Liver (tissue), 9 donors: Measurements from ENCODE around the gene STYX. TPM values are rescaled to one million over a fixed set of nuclear protein-coding genes. Genes with fewer than 3 reads are reported as not detected.

Experiments used
- DNase-seq: peaks from one replicate; pipeline ENCODE4 v3.0.0-alpha.2; 2017; ENCODE audit warnings: low spot score
- H3K27ac ChIP-seq, 2 donors: one replicate each; pipeline ENCODE4 v1.7.0; 2013; ENCODE audit warnings: inconsistent platforms in 2 of 2, low read length in 2 of 2, control low read depth in 1 of 2, low read depth in 1 of 2, mild to moderate bottlenecking in 1 of 2
- H3K27me3 ChIP-seq, 4 donors: one replicate each; pipeline versions ENCODE4 v1.6.1 to v1.7.0; 2013; ENCODE audit warnings: low read length in 3 of 4, inconsistent platforms in 1 of 4, mild to moderate bottlenecking in 1 of 4, moderate library complexity in 1 of 4; ENCODE audit not compliant: control insufficient read depth in 4 of 4, insufficient read depth in 4 of 4
- H3K36me3 ChIP-seq, 4 donors: one replicate each; pipeline versions ENCODE4 v1.6.1 to v1.7.0; 2013; ENCODE audit warnings: low read length in 3 of 4, mild to moderate bottlenecking in 3 of 4, low read depth in 1 of 4, moderate library complexity in 1 of 4; ENCODE audit not compliant: control insufficient read depth in 4 of 4, insufficient read depth in 3 of 4
- H3K4me1 ChIP-seq, 4 donors: one replicate each; pipeline versions ENCODE4 v1.6.1 to v1.7.0; 2013; ENCODE audit warnings: low read length in 3 of 4, mild to moderate bottlenecking in 3 of 4, moderate library complexity in 1 of 4; ENCODE audit not compliant: control insufficient read depth in 4 of 4, insufficient read depth in 4 of 4
- H3K4me3 ChIP-seq, 3 donors: one replicate each; pipeline versions ENCODE4 v1.6.1 to v1.7.0; 2013; ENCODE audit warnings: low read length in 3 of 3, control low read depth in 1 of 3, low read depth in 1 of 3, mild to moderate bottlenecking in 1 of 3
- H3K9ac ChIP-seq, 2 donors: one replicate each; pipeline ENCODE4 v1.7.0; 2013; ENCODE audit warnings: low read length in 2 of 2, mild to moderate bottlenecking in 2 of 2, moderate library complexity in 2 of 2, control low read depth in 1 of 2, low read depth in 1 of 2
- H3K9me3 ChIP-seq, 4 donors: one replicate each; pipeline versions ENCODE4 v1.6.1 to v1.7.0; 2013; ENCODE audit warnings: low read length in 3 of 4; ENCODE audit not compliant: control insufficient read depth in 4 of 4
- FOXA1 ChIP-seq: IDR thresholded peaks from 2 replicates; pipeline ENCODE4 v1.6.1; 2016; ENCODE audit warnings: antibody characterized with exemption
- FOXA2 ChIP-seq: IDR thresholded peaks from 2 replicates; pipeline ENCODE4 v1.6.1; 2016; ENCODE audit warnings: antibody characterized with exemption
- HNF4A ChIP-seq, 2 donors: conservative IDR thresholded peaks; 2 replicates each; pipeline ENCODE4 v1.6.1; 2016; ENCODE audit warnings: antibody characterized with exemption in 2 of 2, mild to moderate bottlenecking in 2 of 2
- MAX ChIP-seq: IDR thresholded peaks from 2 replicates; pipeline ENCODE4 v1.6.1; 2016; ENCODE audit warnings: antibody characterized with exemption
- RAD21 ChIP-seq, 2 donors: IDR thresholded peaks; 2 replicates each; pipeline ENCODE4 v1.6.1; 2016; ENCODE audit warnings: antibody characterized with exemption in 2 of 2, mild to moderate bottlenecking in 2 of 2
- REST ChIP-seq: IDR thresholded peaks from 2 replicates; pipeline ENCODE4 v1.6.1; 2016; ENCODE audit warnings: antibody characterized with exemption, mild to moderate bottlenecking
- TAF1 ChIP-seq: conservative IDR thresholded peaks from 2 replicates; pipeline ENCODE4 v1.6.1; 2016; ENCODE audit warnings: antibody characterized with exemption, mild to moderate bottlenecking
- YY1 ChIP-seq: IDR thresholded peaks from 2 replicates; pipeline ENCODE4 v1.6.1; 2016; ENCODE audit warnings: antibody characterized with exemption, mild to moderate bottlenecking
- ZBTB33 ChIP-seq: IDR thresholded peaks from 2 replicates; pipeline ENCODE4 v1.6.1; 2016; ENCODE audit warnings: antibody characterized with exemption
- WGBS: extraction: QIAGEN DNeasy Blood & Tissue Kit; methylation state at CpG from one replicate; pipeline ENCODE4 v1.1.7; 2013; 5-methylcytosine and 5-hydroxymethylcytosine counted together
- polyA plus RNA-seq, 2 donors: library from polyadenylated mRNA; stranded (reverse) in 1 of 2; unstranded in 1 of 2; fragments of 200-250 nt in 1 of 2; fragments of >200 nt in 1 of 2; fragmentation: Nextera tagmentation in 1 of 2; extraction: Ambion mirVana in 1 of 2; gene quantifications; one replicate each; pipeline versions ENCODE4 v1.2.1 to v1.2.3, GENCODE V29; 2013 to 2015
- total RNA-seq, 2 donors: library from RNA; depleted of rRNA; stranded (reverse); fragments of >200 nt; gene quantifications; one replicate each; pipeline ENCODE4 v1.2.3, GENCODE V29; 2014
- TF ChIP-seq, protein P1 (sequence below): fragments of 150-350 bp; IDR thresholded peaks from 2 replicates; pipeline ENCODE4 v1.5.1; 2017; ENCODE audit warnings: improper control_type of control experiment, low read depth, low read length; ENCODE audit not compliant: missing input control
- donor health status: healthy.
- donor health status: healthy.
- donor health status: healthy.
- donor health status: healthy.
- donor health status: healthy.

STYX gene
- total and polyA plus RNA-seq, 4 donors: 5.9 to 21.2 (median 17.3) TPM

- Histone ChIP-seq H3K9me3 (no peaks in the 10 kb centered on the region), H3K4me1 (peaks cover 1 to 13% (median 8%) of the 10 kb centered on the region in 4 donors), H3K27me3 (no peaks in the 10 kb centered on the region), H3K36me3 (no peaks in the 10 kb centered on the region), H3K27ac (no peak overlapping the region), H3K4me3 (no peak overlapping the region), H3K9ac (no peak overlapping the region)
- DNase-seq: no peak
- TF ChIP-seq YY1 (no peak), RAD21 (IDR thresholded peaks at IDR 0.05) (no peak), REST (no peak), FOXA2 (no peak), ZBTB33 (no peak), TAF1 (no peak), MAX (no peak), HNF4A (conservative IDR thresholded peaks at IDR 0.05) (no peak)
- TF ChIP-seq, protein P1, sequence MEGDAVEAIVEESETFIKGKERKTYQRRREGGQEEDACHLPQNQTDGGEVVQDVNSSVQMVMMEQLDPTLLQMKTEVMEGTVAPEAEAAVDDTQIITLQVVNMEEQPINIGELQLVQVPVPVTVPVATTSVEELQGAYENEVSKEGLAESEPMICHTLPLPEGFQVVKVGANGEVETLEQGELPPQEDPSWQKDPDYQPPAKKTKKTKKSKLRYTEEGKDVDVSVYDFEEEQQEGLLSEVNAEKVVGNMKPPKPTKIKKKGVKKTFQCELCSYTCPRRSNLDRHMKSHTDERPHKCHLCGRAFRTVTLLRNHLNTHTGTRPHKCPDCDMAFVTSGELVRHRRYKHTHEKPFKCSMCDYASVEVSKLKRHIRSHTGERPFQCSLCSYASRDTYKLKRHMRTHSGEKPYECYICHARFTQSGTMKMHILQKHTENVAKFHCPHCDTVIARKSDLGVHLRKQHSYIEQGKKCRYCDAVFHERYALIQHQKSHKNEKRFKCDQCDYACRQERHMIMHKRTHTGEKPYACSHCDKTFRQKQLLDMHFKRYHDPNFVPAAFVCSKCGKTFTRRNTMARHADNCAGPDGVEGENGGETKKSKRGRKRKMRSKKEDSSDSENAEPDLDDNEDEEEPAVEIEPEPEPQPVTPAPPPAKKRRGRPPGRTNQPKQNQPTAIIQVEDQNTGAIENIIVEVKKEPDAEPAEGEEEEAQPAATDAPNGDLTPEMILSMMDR: no peak
- 95% methylated on average over 7 of the region's 7 CpGs for WGBS
Observed at GRCh38 chr14:52693532-52693931, 36.4 kb upstream of the STYX start.

- H3K9me3 ChIP-seq: no peaks in the 10 kb centered on the region
- peak; percentile 49 for TF ChIP-seq YY1
- TF ChIP-seq FOXA1: no peak
- peaks cover 0 to 14% (median 8%) of the 10 kb centered on the region in 4 donors for H3K4me1 ChIP-seq
- H3K36me3 ChIP-seq: no peaks in the 10 kb centered on the region
- H3K27me3 ChIP-seq: no peaks in the 10 kb centered on the region
- under 1% methylated on average over 46 of the region's 46 CpGs for WGBS
- H3K27ac ChIP-seq: peak overlapping the region; percentile 97 to 99
- H3K9ac ChIP-seq: peak overlapping the region; percentile 69 to 87
- DNase-seq: peak; percentile 47
- H3K4me3 ChIP-seq: peak overlapping the region; percentile 86 to 94 (median 87)
Observed at GRCh38 chr14:52694761-52695480, 35.0 kb upstream of the STYX start.
